Measurements from ENCODE around the gene GPS1.

GPS1 gene

DNA sequence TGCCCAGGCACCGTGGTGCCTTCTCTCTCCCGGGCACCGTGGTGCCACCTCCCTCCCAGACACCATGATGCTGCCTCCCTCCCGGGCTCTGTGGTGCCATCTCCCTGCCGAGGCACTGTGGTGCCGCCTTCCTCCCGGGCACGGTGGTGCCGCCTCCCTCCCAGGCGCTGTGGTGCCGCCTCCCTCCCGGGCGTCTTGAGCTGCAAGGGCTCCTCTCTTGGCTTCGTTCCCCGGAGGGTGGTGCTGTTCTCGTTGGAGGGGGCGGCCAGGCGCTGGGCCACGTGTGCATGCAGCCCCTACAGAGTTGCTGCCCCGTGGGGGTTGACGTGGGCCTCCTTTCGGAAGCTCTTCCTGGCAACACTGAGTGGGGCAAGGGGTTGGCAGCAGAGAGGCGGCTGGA lies 37.3 kb upstream of the GPS1 start:
- DNase-seq (ENCODE audit: low read depth, low spot score), result no peak

DNA sequence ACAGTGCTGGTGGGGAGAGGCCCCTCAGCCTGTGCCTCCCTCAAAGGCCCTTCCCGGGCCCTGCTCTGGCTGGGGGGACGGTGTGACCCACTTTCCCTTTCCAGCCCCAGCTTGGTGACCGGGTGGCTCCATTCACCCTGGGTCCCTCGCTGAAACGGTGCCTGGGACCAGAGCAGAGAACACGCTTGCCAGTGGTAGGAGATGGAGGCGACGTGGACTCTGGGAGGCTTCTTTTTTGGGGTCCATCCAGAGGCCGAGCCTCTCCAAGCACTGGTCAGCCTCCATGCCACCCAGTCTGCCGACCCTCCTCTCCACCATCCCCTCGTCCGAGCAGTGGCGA lies 36.8 kb upstream of the GPS1 start:
- DNase-seq (ENCODE audit: low read depth, low spot score), result no peak

DNA sequence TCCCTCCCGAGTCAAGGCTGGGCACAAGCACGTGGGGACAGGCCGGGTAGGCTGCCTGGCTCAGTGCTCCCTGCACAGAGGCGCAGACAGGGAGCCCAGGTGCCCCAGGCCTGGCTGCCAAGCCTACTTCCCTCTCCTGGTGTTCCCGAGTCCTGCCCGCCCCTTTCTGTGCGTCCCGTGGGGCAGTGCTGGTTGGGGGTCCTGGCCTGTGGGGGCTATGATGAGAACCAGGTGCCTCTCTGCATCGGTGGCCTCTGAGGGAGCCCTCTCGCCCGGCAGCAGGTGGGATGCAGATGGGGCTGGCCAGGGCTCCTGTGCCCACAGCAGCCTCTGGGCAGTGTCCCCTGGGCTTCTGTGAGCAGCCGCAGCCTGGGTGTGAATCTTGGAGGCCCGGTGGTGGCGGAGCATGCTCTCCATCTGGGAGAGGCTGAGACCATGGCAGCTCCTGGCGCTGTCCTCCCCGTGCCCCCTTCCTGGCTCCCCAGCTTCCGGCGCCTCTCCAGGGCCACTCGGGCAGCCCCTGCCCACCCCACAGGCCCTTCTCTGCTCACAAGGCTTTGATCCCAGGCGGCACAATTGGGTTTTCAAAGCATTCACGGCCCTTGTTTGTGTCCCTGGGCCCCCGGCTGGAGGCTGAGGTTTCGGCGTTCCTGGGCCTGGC lies 36.3 kb upstream of the GPS1 start:
- DNase-seq (ENCODE audit: low read depth, low spot score), result no peak

DNA sequence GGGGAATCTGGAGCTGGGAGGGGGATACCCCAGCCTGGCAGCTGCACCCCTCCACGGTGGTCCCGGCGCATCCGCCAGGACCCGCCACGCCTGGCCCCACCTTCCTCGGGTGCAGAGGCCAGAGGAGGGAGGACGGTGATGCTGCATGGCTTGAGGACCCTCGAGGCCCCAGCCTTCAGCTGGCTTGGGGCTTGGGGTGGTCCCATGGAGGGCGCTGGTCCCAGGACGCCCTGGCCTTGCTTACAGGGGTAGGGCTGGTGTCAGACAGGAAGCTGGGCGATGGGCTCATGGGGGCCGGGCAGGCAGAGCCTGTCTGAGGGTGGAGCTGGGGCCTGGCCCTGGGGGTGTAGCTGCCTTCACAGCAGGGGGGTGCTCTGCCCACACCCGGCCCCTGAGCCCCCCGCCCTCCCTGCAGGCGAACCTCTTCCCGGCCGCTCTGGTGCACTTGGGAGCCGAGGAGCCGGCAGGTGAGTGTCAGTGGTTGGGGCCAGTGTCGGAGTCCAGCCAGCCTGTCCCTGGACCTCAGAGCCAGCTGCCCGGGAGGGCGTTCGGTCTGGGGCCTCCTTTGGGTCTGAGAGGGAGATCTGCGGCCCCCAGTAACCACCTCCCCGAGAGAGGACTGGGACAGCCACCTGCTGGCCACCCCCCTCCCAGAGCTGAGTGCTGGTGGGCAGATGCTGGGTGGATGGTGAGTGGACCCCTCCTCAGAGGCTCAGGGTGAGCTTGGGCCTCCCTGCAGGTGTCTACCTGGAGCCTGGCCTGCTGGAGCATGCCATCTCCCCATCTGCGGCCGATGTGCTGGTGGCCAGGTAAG lies 35.4 kb upstream of the GPS1 start:
- DNase-seq (ENCODE audit: low read depth, low spot score), result no peak

DNA sequence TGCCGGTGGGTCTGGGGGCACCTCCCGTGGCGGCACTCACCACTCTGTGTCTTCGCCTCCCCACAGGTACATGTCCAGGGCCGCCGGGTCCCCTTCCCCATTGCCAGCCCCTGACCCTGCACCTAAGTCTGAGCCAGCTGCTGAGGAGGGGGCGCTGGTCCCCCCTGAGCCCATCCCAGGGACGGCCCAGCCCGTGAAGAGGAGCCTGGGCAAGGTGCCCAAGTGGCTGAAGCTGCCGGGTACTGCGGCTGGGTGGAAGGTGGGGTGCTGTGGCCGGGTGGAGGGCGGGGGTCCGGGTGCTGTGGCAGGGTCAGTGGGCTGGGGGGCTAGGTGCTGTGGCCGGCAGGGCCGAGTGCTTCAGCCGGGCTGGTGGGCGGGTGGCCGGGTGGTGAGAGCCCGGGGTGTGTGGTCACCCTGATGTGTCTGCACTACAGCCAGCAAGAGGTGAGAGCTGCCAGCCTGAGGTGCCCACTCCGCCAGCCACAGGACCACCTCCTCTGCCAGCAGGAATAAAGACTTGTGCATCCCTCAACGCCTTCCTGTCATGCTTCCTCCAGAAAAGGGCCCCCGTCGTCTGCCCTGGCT lies 34.7 kb upstream of the GPS1 start:
- no peak for DNase-seq (ENCODE audit: low read depth, low spot score)

DNA sequence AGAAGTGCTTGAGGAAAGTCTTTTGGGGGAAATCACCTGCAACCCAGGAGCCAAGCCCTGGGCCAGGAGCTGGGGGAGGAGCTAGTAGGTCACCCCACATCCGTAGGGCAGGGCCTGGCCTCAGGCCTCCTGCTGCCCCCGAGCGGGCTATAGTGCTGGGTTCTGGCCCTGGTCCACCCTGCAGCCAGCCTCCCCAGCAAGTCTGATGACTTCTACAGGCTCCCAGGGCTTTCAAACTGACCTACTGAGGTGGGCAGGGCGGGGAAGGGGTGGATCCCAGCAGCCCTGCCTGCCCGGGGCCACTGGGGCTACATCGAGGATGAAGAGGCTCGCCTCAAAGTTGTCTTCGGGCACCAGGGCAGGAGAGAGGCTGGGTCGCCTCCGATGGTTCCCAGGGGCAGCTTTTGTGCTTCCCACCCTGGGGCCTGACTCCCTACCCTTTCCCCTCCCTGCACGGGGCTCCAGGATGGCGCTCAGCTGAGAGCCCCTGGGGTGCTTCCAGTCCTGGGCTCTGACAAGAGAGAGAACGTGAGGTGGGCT lies 34.0 kb upstream of the GPS1 start:
- no peak for DNase-seq (ENCODE audit: low read depth, low spot score)

DNA sequence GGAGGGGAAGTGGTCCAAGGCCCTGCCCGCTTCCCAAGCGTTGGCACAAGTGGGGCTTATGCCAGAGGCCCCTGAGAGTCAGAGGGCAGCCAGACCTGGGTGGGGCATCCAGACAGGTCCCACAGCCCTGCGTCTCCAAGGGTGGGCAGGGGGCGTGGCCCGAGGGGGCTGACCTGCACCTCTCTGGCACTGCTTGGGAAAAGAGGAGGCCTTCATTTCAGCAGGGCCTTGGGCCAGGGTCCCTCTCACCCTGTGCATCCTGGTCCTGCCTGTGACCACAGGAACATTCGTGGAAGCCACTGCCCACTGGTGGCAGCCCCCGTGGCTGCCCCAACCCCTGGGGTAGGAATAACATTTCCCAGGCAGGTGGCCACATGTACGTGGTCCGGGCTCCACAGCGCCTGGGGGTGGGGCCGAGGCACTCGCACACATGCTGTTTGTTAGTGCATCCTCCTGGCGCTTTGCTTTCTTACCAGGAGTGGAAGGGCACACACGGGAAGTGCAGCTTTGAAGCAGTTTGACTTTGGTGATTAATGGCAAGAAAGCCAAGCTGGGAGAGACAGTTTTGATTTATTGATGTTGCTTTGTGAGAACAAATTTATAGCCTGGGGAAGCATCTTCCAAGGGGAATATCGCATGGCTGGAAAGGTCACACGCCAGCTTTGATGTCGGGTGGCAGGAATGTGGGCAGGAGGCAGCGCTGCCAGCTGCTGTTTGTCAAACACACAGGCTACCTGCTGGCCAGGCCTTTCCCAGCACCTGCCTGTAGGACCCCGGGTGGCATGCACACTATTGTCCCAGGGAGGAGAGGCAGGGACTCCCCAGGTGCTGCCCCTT lies 33.3 kb upstream of the GPS1 start:
- DNase-seq (ENCODE audit: low read depth, low spot score), result no peak

DNA sequence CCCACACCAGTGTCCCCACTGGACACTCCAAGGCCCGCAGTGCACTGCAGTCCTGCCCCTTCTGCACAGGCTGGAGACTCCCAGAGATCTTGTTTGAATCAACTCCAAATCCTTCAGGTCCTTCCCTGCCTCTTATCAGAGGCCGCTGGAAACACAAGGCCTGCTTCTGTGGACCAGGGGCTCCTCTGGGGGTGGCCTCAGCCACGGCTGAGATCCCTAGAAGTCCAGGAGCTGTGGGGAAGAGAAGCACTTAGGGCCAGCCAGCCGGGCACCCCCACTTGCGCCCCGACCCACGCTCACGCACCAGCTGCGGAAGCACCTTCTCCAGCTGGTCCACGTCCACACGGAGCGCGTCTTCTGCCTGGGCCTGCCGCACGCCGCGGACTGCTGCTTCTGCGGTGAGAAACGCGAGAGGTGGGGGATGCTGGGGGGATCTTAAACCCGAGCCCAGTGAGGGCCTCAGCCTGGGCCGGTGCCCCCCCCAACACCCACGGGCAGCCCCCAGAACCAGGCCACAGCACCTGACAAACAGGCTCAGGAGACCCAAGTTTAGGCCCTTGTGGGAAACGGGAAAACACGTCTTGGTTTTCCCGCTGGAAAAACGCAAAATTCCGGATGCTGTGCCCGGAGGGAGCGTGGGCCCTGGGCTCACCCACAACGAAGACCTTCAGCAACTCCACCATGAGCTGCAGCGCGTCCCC lies 32.6 kb upstream of the GPS1 start:
- no peak for DNase-seq (ENCODE audit: low read depth, low spot score)

DNA sequence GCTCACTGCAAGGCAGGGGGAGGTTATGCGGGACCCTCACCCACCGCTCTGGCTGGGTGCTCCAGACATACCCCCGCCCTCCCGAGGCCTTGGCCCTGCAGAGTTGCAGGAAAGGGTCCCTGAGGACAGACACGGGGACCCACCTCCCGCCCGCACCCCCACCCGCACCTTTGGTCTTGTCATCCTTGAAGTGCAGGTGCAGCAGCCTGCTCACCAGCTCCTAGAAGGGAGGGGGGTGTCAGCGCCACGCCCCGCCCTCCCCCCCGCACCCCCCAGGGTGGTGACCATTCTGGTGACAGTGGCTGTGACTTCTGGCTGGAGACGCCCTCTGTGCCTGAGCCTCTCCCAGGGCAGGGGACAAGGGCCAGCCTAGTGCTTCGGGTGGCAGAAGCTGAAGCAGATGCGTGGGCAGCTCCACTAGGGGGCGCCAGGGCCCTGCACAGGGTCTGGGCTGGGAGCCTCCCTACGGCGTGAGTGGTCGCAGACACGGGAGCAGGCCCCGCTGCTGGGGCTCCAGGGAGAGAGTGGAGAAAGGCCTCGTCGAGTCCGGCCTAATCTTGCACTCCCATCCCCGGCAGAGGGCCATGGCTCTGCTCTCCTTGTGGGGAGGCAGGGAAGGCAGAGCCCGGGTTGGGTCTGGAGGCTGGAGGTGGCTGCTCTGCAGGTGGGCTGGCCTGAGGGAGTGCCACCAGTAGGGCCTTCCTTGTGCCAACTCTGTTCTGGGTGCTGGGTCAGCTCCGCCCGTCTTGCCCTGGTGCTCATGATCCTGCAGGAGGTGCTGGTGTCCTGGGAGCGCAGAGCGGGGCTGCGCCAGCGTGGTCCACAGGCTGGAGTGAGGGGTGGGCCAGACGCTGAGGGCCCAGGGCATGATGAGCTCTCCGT lies 31.8 kb upstream of the GPS1 start:
- peak; percentile 82 for DNase-seq (ENCODE audit: low read depth, low spot score)

DNA sequence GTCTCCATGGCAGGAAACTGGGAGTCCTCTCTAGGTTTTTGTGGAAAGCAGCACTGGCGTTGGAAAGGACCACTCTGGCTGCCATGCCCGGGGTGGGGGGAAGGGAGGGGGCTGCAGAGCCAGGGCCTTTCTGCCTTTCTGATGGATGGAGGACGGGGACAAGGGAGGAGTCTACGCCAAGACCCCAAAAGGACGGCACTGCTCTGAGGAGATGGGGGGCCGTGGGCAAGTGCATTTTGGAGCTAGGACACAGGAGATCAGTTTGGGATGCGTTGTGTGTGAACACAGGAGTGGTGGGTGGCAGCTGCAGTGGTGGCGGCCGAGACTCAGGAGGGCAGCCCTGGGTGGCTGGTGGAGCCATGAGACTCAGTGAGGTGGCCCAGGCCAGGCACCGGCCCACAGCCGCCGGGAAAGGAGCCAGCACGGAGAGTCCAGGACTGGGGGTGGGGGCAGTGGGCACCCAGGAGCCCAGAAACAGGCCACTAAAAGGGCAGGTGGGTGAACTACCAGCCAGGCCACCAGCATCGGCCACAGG lies 31.1 kb upstream of the GPS1 start:
- no peak for DNase-seq (ENCODE audit: low read depth, low spot score)

DNA sequence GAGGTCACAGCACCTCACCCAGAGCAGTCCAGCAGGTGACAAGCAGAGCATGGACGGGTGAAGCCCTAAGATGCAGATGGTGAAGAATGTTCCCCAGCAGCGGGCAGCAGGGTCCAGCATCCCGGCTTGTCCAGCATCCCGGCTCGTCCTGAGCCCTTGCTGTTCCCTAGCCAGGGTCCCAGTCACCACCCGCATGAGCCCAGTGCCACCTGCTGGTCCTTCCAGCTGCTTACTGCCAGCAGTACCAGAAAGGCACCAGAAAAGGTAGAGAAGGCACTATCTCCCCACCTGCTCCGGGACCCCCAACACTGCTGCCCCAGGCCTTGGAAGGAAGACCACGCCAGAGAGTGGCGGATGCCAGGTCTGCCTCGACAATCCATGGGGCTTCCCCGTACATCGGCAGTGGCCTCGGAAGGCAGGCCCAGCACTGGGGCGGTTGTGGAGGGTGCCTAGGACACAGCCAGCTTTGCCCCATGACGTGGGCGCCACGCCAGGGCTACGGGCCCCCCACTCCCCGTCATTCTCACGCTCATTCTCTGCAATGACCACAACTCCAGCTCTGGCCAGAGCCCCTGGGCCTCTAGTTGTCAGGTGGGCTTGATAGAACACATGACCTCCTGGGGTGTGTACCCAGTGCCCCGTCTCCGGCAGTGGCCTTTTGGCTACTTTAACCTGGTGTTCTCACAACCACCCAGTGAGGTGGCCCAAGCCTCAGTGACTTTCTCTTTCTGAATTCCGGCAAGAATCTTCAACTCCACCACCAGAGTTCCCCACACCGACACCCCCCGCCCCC lies 30.4 kb upstream of the GPS1 start:
- peak; percentile 72 for DNase-seq (ENCODE audit: low read depth, low spot score)

DNA sequence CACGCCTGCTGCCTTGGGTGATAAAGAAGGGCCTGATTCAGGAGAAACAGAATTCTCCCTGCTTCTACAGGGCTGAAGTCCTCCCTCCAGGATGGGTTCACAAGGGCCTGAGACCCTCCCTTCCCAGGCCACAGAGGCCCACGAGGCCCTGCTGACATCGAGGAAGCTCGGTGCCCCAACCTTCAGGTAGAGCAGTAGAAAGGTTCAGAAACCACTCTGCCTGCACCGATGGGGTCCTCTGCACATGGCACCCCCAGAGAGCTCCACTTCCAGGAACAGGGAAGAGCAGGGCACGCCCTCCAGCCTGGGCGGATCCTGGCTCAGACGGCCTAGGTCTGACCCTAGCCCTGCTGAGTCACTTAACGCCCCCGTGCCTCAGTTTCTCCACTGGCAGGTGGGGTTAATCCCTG lies 29.8 kb upstream of the GPS1 start:
- no peak for DNase-seq (ENCODE audit: low read depth, low spot score)

DNA sequence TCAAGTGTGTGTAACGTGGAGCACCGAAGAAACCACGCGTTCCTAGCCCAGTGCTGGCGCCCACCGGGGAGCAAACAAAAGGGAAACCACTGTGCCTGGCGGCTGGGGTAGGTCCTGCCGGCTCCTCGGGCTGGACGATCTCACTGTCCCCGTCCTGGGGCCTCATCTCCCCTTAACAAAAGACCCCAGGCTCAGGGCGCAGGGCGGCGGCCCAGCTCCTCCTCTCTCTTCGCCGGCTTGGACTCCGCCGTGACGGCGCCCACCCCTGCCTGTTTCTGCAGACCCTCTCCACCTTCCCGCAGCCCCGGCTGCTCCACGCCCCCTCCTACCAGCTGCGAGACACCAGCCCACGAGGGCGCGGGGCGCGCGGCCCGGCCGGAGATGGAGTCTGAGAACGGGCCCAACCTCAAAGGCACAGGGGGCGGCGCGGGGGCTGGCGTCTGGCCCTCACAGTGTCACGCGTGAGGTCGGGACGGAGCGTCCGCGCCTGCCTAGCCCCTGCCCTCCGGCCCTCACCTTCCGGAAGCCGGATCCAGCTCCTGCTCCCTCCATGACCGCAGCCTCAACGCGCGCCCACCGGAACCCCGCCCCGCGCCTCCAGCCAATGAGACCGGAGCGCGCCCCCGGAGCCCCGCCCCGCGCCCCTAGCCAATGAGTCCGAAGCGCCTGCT lies 29.3 kb upstream of the GPS1 start, which contains the start of gene CENPX:
Gene CENPX (minus strand): TSS at position 569 of the 671 bp plus-strand sequence. CDS start 17 bp downstream, at position 552.
- DNase-seq (ENCODE audit: low read depth, low spot score), result no peak

DNA sequence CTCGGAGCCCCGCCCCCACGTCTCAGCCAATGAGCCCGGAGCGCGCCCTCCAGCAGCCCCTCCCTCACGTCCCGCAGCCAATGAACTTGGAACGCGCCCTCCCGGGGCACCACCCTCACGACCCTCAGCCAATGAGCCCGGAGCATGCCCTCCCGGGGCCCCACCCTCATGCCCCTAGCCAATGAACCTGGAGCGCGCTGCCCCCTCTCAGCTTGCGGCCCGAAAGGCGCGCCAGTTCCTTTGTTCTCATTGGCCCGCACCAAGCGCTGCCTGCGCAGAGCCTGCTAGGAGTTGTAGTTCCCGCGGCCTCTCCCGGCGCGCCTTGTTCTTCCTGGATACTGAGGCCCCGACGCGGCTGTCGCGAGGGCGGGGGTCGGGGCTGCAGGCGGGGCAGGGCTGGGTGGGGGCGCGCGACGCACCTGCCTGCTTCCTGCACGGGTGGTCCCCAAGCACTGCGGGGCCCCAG lies 28.7 kb upstream of the GPS1 start, which contains the start of gene LRRC45:
Gene LRRC45 (plus strand): TSS at position 325 of the 466 bp plus-strand sequence. CDS start 339 bp downstream, outside the sequence.
- peak; percentile 100 for DNase-seq (ENCODE audit: low read depth, low spot score)

DNA sequence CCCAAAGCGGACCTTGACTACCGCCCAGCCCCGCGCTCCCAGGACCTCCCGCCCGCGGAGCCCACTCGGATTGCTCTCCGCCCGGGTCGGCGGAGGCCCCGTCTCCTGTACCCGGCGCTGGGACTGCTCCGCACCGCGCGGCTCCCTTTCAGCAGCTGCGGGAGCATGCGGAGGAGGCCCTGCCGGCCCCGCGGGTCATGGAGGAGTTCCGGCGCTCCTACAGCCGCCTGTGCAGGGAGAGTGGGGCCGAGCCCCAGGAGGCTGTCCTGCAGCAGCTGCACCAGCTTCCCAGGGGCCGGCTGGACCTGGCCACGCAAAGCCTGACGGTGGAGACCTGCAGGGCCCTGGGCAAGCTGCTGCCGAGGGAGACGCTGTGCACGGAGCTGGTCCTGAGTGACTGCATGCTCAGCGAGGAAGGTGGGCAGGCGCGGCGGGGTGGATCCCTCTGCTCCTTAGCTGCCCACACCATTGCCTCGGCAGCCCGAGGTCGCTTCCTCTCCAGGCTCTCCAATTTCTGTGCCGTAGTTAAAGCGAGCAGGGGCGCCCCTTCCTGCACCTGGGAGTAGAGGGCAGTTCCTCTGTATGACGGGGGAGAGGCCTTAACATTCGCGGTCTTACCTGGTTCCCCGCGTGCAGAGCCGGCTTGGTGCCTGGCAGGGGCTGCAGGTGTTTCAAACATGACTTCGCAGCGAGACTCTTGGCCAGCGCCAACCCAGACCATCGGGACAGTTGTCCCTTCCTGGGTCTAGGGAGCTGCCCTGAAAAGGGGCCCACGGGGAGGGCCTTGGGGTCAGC lies 28.1 kb upstream of the GPS1 start:
- DNase-seq (ENCODE audit: low read depth, low spot score), result peak; percentile 50

DNA sequence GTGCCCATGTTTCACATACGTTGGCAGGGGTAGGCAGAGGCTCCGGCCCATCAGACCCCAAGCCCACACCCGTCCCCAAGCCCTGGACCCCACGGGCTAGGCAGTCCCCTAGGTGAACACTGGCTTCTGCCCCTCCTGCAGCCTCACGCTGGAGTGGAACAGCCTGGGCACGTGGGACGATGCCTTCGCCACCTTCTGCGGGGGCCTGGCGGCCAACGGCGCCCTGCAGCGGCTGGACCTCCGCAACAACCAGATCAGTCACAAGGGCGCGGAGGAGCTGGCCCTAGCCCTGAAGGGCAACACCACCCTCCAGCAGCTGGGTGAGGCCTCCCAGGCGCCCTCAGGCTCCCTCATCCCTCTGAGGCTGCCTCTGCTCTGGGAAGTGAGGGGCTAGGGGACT lies 26.8 kb upstream of the GPS1 start:
- DNase-seq (ENCODE audit: low read depth, low spot score), result no peak

DNA sequence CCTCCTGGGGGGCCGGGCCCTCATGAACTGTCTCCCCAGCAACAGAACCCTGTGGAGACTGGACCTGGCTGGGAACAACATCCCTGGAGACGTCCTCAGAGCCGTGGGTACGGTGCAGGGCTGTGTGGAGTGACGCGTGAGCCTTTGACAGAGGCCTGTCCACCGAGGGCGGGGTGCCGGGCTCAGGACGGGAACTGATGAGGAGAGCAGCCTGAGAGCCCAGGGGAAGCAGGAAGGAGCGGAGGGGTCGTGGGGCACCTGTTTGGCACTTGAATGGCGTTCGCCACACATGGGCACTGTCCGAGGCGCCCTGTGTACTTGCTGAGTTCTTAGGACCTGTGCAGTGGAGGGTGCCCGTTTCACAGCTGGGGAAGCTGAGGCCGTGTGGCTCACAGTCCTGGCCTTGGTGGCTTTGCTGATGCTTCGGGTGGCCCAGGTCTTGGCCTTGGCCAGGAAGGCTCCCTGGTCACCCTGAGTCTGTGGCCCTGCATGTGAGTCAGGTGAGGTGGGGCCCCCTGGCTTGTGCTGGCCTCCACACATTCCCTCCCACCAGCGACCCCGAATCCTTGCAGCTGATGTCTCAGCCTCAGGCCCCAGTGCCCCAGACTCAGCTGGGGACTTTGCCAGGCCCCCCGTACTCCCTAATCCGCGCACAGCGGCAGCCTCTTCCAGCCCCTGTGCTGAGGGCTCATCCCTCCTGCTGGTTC lies 26.1 kb upstream of the GPS1 start:
- no peak for DNase-seq (ENCODE audit: low read depth, low spot score)
